GM19438 (cell line): ENCODE data around the gene KIF26A.
"Not testable (repeated sequence)": the region's sequence is repeated elsewhere in the genome, so short reads cannot be mapped to it uniquely, and the experiment has no call there.

ENCODE experiments used
- ATAC-seq: cut with Tn5 transposase; IDR thresholded peaks from one replicate; pipeline ENCODE4 v1.9.1; 2021; ENCODE audit warnings: low read depth; ENCODE audit not compliant: unreplicated experiment

Gene KIF26A

GRCh38 chr14:104203071-104203425 lies 64.7 kb downstream of the KIF26A start:
- no peak for ATAC-seq

DNA sequence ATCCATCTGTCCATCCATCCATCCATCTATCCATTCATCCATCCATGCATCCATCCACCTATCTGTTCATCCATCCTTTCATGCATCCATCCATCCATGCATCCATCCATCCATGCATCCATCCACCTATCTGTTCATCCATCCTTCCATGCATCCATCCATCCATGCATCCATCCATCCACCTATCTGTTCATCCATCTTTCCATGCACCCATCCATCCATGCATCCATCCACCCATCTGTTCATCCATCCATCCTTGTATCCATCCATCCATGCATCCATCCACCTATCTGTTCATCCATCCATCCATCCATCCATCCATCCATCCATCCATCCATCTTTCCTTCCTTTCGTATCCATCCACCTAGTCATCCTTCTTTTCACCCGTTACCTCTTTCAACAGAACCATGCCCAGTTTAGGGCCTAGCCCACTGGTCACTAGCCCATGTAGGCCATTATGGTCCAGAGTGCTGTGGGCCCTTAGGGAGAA lies 66.3 kb downstream of the KIF26A start:
- ATAC-seq = no peak

DNA sequence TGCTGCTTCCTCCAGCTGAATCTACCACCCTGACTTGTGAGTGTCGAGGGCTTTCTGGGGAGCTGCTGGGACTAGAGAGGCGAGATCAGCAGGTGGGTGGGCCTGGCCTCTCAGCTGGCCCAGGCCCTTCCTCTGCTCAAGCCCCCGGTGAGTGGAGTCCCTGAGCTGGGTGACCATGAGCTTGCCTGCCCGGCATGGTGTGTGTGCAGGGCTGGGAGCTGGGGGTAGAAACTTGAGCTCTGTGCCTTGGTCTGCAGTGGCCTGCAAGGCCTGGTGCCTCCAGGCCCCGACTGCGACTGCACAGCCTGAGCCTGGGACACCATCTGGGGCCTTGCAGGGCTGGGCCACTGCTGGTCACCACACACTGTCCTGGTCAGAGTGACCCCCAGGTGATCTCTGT lies 67.4 kb downstream of the KIF26A start:
- no peak for ATAC-seq

- ATAC-seq = no peak
Measured at GRCh38 chr14:104206281-104206904, 68.0 kb downstream of the KIF26A start.

DNA sequence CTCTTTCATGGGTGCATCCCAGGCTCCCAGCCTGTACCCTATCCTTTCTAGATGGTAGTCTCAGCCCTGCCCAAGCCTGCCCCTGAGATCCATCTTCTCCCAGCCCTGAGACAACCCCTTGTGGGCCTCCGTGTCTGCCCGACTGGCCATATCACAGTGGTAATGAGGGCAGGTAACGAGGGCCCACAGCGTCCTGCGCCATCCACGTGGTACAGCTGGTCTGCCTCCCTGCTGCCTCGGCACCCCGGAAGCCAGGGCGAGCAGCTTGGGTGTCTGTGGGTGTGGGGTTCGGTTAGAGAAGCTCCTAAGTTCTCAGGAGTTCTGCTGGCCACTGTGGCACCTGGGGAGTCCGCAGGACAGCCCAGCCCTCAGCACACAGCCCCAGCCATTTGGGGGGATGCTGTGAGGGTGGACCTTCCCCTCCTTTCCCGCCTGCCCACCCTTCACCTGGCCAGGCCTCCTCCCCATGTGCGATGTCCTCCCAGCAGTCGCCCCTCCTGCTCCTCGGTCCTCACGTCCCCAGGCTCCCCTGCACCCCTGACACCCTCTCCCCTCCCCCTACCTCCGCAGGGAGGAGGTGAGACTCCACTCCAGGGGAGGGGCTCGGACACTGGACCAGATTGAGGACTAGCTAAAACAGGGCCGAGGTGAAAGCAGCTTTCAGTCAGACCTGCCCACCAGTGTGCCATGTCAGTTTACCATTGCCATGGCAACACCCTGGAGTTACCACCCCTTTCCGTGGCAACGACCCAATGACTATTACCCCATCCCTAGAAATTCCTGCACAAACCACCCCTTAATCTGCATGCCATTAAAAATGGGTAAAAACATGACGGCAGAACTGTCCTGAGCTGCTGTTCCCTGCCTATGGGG lies 69.0 kb downstream of the KIF26A start:
- ATAC-seq = no peak

GRCh38 chr14:104208015-104208295 lies 69.6 kb downstream of the KIF26A start:
- ATAC-seq = not testable (repeated sequence)

GRCh38 chr14:104208331-104208730 lies 69.9 kb downstream of the KIF26A start:
- ATAC-seq = not testable (repeated sequence)

DNA sequence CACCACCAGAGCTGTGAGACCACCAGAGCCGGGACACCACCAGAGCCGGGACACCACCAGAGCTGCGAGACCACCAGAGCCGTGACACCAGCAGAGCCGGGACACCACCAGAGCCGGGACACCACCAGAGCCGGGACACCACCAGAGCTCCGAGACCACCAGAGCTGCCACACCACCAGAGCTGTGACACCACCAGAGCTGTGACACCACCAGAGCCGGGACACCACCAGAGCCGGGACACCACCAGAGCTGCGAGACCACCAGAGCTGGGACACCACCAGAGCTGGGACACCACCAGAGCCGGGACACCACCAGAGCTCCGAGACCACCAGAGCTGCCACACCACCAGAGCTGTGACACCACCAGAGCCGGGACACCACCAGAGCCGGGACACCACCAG lies 70.7 kb downstream of the KIF26A start:
- not testable (repeated sequence) for ATAC-seq

GRCh38 chr14:104209985-104210816 lies 71.8 kb downstream of the KIF26A start:
- no peak for ATAC-seq

GRCh38 chr14:104210817-104211195 lies 72.4 kb downstream of the KIF26A start:
- ATAC-seq = no peak

DNA sequence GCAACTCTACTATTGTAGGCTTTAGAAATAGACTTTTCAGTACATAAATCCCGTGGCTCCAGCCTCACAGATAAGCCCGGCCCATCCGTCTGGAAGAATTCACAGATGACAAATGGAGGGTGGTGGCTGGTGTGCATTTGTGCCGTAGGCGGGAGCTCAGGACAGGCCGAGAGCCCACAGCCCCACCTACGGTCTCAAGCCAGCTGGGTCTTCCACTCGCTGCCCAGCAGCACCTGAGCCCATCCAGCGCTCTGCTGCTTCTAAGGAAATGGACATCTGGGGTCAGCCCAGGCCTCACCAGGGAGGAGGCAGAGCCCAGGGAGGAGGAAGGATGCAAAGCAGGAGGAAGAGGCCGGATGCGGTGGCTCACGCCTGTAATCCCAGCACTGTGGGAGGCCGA lies 72.8 kb downstream of the KIF26A start:
- ATAC-seq = no peak

DNA sequence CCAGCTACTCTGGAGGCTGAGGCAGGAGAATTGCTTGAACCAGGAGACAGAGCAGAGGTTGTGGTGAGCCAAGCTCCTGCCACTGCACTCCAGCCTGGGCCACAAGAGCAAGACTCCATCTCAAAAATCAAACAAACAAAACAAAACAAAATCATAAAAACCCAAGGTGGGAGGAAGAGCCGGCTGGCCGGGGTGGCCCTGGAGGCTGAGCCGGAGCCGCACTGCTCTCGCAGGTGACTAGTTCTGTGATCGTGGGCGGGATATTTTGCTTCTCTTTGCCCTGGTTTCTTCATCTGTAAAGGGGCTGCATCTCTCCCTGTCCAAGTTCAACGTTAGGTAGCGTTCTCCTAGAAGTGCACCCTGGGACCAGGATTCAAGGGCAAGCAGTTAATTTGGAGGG lies 73.4 kb downstream of the KIF26A start:
- no peak for ATAC-seq

- ATAC-seq = no peak
Measured at GRCh38 chr14:104212206-104213095, 74.1 kb downstream of the KIF26A start.

GRCh38 chr14:104213301-104214034 lies 75.1 kb downstream of the KIF26A start:
- no peak for ATAC-seq

DNA sequence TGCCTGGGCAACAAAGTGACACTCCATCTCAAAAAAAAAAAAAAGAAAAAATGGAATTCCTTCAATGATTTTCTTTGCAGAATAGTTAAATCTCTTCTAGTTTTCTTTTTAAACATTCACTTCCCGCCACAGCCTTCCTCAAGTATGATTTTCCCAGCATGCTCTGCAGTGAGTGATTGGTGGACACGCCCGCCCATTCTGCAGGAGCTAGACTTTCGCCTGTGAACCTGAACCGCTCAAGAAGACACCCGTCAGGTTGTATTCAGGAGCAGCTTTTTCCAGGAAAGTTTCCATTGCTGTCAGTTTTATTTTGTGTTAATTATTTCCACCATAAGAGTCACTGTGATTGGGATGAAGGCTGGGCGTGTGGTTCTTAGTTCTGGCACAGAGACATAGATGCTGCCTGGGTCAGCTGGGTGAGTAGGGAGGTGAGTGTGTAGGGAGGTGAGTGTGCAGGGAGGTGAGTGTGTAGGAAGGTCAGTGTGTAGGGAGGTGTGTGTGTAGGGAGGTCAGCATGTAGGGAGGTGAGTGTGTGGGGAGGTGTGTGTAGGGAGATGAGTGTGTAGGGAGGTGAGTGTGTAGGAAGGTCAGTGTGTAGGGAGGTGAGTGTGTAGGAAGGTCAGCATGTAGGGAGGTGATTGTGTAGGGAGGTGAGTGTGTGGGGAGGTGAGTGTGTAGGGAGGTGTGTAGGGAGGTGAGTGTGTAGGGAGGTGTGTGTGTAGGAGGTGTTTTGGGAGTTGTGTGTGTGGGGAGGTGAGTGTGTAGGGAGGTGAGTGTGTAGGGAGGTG lies 76.2 kb downstream of the KIF26A start:
- no peak for ATAC-seq

DNA sequence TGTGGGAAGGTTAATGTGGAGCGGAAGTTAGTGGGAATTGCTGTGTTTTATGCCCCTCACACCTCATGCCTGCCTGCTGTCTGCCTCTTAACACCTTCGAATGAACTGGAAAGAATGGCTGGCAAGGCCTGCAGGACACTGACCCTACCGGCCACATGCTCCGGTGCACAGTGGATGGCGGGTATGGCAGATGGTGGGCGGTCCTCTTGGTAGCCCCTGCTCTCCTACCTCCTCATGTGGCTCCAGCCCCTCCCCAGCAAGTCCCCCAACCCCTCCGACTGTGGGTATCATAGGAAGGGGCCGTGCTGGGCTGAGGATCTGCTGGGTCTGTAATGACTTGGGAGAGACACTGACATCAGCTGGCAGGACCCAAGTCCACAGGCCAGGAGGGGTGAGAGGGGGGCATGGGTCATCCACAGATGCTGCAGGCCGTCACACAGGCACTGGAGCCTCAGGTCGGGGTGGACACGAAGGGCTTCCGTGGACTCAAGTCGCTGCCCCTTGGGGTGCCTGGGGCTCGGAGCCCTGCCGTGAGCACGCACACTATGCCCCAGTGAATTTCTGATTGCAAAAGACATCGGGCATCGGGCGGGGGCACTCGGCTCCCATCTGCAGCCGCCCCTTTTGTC lies 77.4 kb downstream of the KIF26A start:
- no peak for ATAC-seq

DNA sequence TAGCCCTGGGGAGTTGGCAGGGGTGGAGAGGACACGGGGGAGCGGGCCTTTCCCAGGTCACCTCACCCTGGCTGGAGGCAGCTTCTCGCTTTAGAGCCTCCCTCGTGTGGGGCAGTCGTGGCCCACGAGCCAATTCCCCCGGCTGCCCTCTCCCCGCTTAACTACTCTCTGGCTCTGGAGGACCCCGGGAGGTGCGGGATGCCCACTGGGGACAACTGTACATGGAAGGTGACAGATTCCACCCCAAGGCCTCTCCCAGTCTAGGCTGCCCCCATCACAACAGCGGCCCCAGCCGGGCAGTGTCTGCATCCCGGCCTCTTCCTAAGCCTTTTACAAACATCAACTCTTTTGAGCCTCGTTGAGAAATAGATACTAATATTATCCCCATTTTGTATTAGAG lies 78.1 kb downstream of the KIF26A start:
- no peak for ATAC-seq
